HCT116 (cell line): ENCODE measurements around the gene DCAF10. TPM values are rescaled to one million over a fixed set of nuclear protein-coding genes. Genes with fewer than 3 reads are reported as not detected.

Experiments
- ATAC-seq: fragments of 200-7000 bp; cut with Tn5 transposase; 2 replicates; pipeline ENCODE4 v1.9.1; 2020; ENCODE audit warnings: mild to moderate bottlenecking, moderate library complexity
- BruUV-seq: library from RNA; stranded (reverse); fragments of 400-500 nt; replicated peaks from 2 replicates; lab custom pipeline; 2021; lab: Mats Ljungman, UMichigan
- CTCF ChIA-PET: fragments of 300-600 bp; sonication (Branson Sonifier 250); formaldehyde crosslinking; loops from one replicate; lab custom pipeline; 2021; ENCODE audit warnings: antibody characterized with exemption; lab: Charles Lee
- POLR2A ChIA-PET: fragments of 300-600, 350-600 bp; sonication (Branson Sonifier 250); formaldehyde crosslinking; loops from one replicate; lab custom pipeline; 2021; ENCODE audit warnings: antibody characterized with exemption; lab: Charles Lee
- RAD21 ChIA-PET, 2 experiments: fragments of 300-600 bp; sonication (Branson Sonifier 250); formaldehyde crosslinking; loops; one replicate each; lab custom pipeline; 2023; ENCODE audit warnings: low total read pairs in 2 of 2; ENCODE audit not compliant: uncharacterized antibody in 2 of 2, unreplicated experiment in 2 of 2, low non-redundant PET in 1 of 2; lab: Charles Lee
- DNase-seq: peaks from one replicate; pipeline ENCODE4 v3.0.0-alpha.2; 2010; ENCODE audit warnings: low read depth, low spot score
- H2AFZ ChIP-seq: fragments of 200-600 bp; shearing (Covaris generic), sonication (generic); 2 replicates; pipeline ENCODE4 v1.6.1; 2017; ENCODE audit warnings: low read depth, mixed run types, mixed read lengths, antibody characterized with exemption, low read length; ENCODE audit not compliant: poor library complexity, severe bottlenecking
- H3K27ac ChIP-seq: 2 replicates; pipeline ENCODE4 v1.5.1; 2012; ENCODE audit warnings: low read depth, low read length
- H3K27me3 ChIP-seq: fragments of 200-600 bp; sonication (generic); 2 replicates; pipeline ENCODE4 v1.6.1; 2016; ENCODE audit warnings: mixed run types, low read length, mixed read lengths; ENCODE audit not compliant: insufficient read depth
- H3K36me3 ChIP-seq, 2 experiments: fragments of 200-500 bp in 1 of 2; fragments of 200-600 bp in 1 of 2; sonication (Bioruptor generic) in 1 of 2; sonication (generic) in 1 of 2; 2 replicates each; pipeline versions ENCODE4 v1.5.1 to v1.6.1; 2014 to 2016; ENCODE audit warnings: low read length in 2 of 2, inconsistent platforms in 1 of 2, mixed read lengths in 1 of 2, mixed run types in 1 of 2; ENCODE audit not compliant: insufficient read depth in 2 of 2, control insufficient read depth in 1 of 2
- H3K4me1 ChIP-seq, 2 experiments: fragments of 200-600 bp in 1 of 2; sonication (generic) in 1 of 2; 2 replicates each; pipeline versions ENCODE4 v1.5.1 to v1.6.1; 2012 to 2017; ENCODE audit warnings: low read length in 2 of 2, inconsistent platforms in 1 of 2, mild to moderate bottlenecking in 1 of 2, mixed read lengths in 1 of 2, mixed run types in 1 of 2, moderate library complexity in 1 of 2; ENCODE audit not compliant: insufficient read depth in 2 of 2, control insufficient read depth in 1 of 2
- H3K4me2 ChIP-seq: fragments of 200-600 bp; sonication (generic); 2 replicates; pipeline ENCODE4 v1.6.1; 2017; ENCODE audit warnings: mixed run types, low read length, mixed read lengths
- H3K4me3 ChIP-seq, 2 experiments: fragments of 200-600 bp in 1 of 2; sonication (generic) in 1 of 2; replicated peaks in 1 of 2; 2 replicates each; pipeline ENCODE4 v1.5.1; 2011 to 2016; ENCODE audit warnings: low read length in 2 of 2, control low read depth in 1 of 2, low read depth in 1 of 2, mild to moderate bottlenecking in 1 of 2, mixed read lengths in 1 of 2, mixed run types in 1 of 2
- H3K79me2 ChIP-seq: fragments of 200-600 bp; sonication (generic); 2 replicates; pipeline ENCODE4 v1.6.1; 2017; ENCODE audit warnings: mild to moderate bottlenecking, mixed run types, low read length, moderate library complexity, mixed read lengths; ENCODE audit not compliant: insufficient read depth
- H3K9ac ChIP-seq: fragments of 200-600 bp; sonication (generic); 2 replicates; pipeline ENCODE4 v1.6.1; 2016; ENCODE audit warnings: low read length, mixed read lengths
- H3K9me2 ChIP-seq: fragments of 200-600 bp; sonication (generic), shearing (Covaris generic); 2 replicates; pipeline ENCODE4 v1.6.1; 2017; ENCODE audit warnings: mixed run types, mild to moderate bottlenecking, moderate library complexity; ENCODE audit not compliant: insufficient read depth
- H3K9me3 ChIP-seq, 2 experiments: fragments of 200-500 bp in 1 of 2; fragments of 200-600 bp in 1 of 2; sonication (Bioruptor generic) in 1 of 2; sonication (generic) in 1 of 2; 2 replicates each; pipeline ENCODE4 v1.6.1; 2014 to 2017; ENCODE audit warnings: low read length in 2 of 2, mixed read lengths in 2 of 2, inconsistent platforms in 1 of 2, low read depth in 1 of 2, mild to moderate bottlenecking in 1 of 2, mixed run types in 1 of 2, moderate library complexity in 1 of 2; ENCODE audit not compliant: control insufficient read depth in 1 of 2, insufficient read depth in 1 of 2
- H4K20me1 ChIP-seq: fragments of 200-600 bp; sonication (generic), shearing (Covaris generic); 2 replicates; pipeline ENCODE4 v1.6.1; 2017; ENCODE audit warnings: mixed run types, mild to moderate bottlenecking, moderate library complexity; ENCODE audit not compliant: insufficient read depth
- ATF3 ChIP-seq: IDR thresholded peaks from 2 replicates; pipeline ENCODE4 v1.6.1; 2012
- CBX3 ChIP-seq: IDR thresholded peaks from 2 replicates; pipeline ENCODE4 v1.6.1; 2012; ENCODE audit warnings: low read depth
- CTCF ChIP-seq, 3 experiments: fragments of 200-600 bp in 1 of 3; sonication (generic) in 1 of 3; IDR thresholded peaks in 2 of 3; conservative IDR thresholded peaks in 1 of 3; 2 replicates each; pipeline ENCODE4 v1.5.1; 2012 to 2017; ENCODE audit warnings: low read depth in 2 of 3, low read length in 2 of 3, antibody characterized with exemption in 1 of 3, borderline replicate concordance in 1 of 3, control low read depth in 1 of 3, mild to moderate bottlenecking in 1 of 3, mixed read lengths in 1 of 3, mixed run types in 1 of 3, moderate library complexity in 1 of 3; ENCODE audit not compliant: insufficient read depth in 1 of 3
- EGR1 ChIP-seq: IDR thresholded peaks from 2 replicates; pipeline ENCODE4 v1.6.1; 2012; ENCODE audit warnings: low read depth
- ELF1 ChIP-seq: IDR thresholded peaks from 2 replicates; pipeline ENCODE4 v1.6.1; 2012; ENCODE audit warnings: low read depth, borderline replicate concordance
- FOSL1 ChIP-seq: IDR thresholded peaks from 2 replicates; pipeline ENCODE4 v1.6.1; 2012; ENCODE audit warnings: low read depth
- JUND ChIP-seq: IDR thresholded peaks from 2 replicates; pipeline ENCODE4 v1.6.1; 2012
- POLR2AphosphoS5 ChIP-seq: IDR thresholded peaks from 2 replicates; pipeline ENCODE4 v1.6.1; 2011; ENCODE audit warnings: mild to moderate bottlenecking, low read depth, low read length, moderate library complexity
- RAD21 ChIP-seq: IDR thresholded peaks from 2 replicates; pipeline ENCODE4 v1.6.1; 2012; ENCODE audit warnings: low read depth, mild to moderate bottlenecking
- REST ChIP-seq: IDR thresholded peaks from 2 replicates; pipeline ENCODE4 v1.6.1; 2012; ENCODE audit warnings: low read depth
- SIN3A ChIP-seq: IDR thresholded peaks from 2 replicates; pipeline ENCODE4 v1.6.1; 2012; ENCODE audit warnings: low read depth
- SRF ChIP-seq: IDR thresholded peaks from 2 replicates; pipeline ENCODE4 v1.6.1; 2012; ENCODE audit warnings: low read depth
- TCF7L2 ChIP-seq: IDR thresholded peaks from 2 replicates; pipeline ENCODE4 v1.7.0; 2011; ENCODE audit warnings: borderline replicate concordance, inconsistent platforms; ENCODE audit not compliant: insufficient read depth, insufficient read length; ENCODE audit errors: extremely low read depth
- YY1 ChIP-seq: IDR thresholded peaks from 2 replicates; pipeline ENCODE4 v1.6.1; 2011; ENCODE audit warnings: low read length, low read depth, moderate library complexity, mild to moderate bottlenecking; ENCODE audit not compliant: insufficient replicate concordance; ENCODE audit errors: extremely low read depth
- ZBTB33 ChIP-seq: IDR thresholded peaks from 2 replicates; pipeline ENCODE4 v1.6.1; 2011; ENCODE audit warnings: mild to moderate bottlenecking, low read length, moderate library complexity; ENCODE audit not compliant: insufficient replicate concordance; ENCODE audit errors: extremely low read depth
- ZNF274 ChIP-seq: fragments of 200-500 bp; sonication (Bioruptor generic); IDR thresholded peaks from 2 replicates; pipeline ENCODE4 v1.6.1; 2014; ENCODE audit warnings: mild to moderate bottlenecking, low read depth, low read length, inconsistent platforms
- intact Hi-C: fragments of 100-400 bp; cut with micrococcal nuclease; formaldehyde crosslinking; loops from 2 replicates; pipeline ENCODE4 v1.10.0; 2022
- total RNA-seq: library from RNA; stranded (reverse); gene quantifications from one replicate; pipeline ENCODE4 v1.2.1, GENCODE V29; 2021; ENCODE audit not compliant: unreplicated experiment

The DCAF10 gene
- total RNA-seq, 1 experiment from 2014 or later, result 20.6 TPM

- Histone ChIP-seq H4K20me1 (no peaks in the 10 kb centered on the region), H3K27ac (no peak overlapping the region), H3K4me1 (no peaks in the 10 kb centered on the region), H3K4me3 (no peak overlapping the region), H3K4me2 (no peak overlapping the region), H3K9ac (no peak overlapping the region), H3K36me3 (peaks cover 0 to 10% of the 10 kb centered on the region in 2 experiments; a peak in 2 of 4 replicates), H3K9me3 (no peaks in the 10 kb centered on the region), H3K79me2 (peaks cover 14% of the 10 kb centered on the region; the same call in 1 of the 2 replicates), H2AFZ (no peak overlapping the region), H3K9me2 (no peaks in the 10 kb centered on the region), H3K27me3 (no peaks in the 10 kb centered on the region)
- ChIA-PET CTCF (no interaction called here), POLR2A (no interaction called here), RAD21 (no interaction called here)
- intact Hi-C loops, result no loop called here
- no TSS peak for BruUV-seq
- DNase-seq (no peak), ATAC-seq (no peak)
- TF ChIP-seq POLR2AphosphoS5 (no peak), ATF3 (no peak), EGR1 (no peak), JUND (no peak), CBX3 (no peak), SIN3A (no peak), SRF (no peak), REST (no peak), ELF1 (no peak), RAD21 (no peak), YY1 (no peak), FOSL1 (no peak), TCF7L2 (no peak), ZNF274 (no peak), ZBTB33 (no peak), CTCF (IDR thresholded peaks at IDR 0.05 in 2 of 3, conservative IDR thresholded peaks at IDR 0.05 in 1 of 3; ENCODE audit: borderline replicate concordance in 1 of 3, insufficient read depth in 1 of 3, low read depth in 2 of 3, low read length in 2 of 3) (no peak)
Observed at GRCh38 chr9:37818849-37819248, 18.3 kb downstream of the DCAF10 start.
